ENCODE data around the gene PRDM8.

DNA sequence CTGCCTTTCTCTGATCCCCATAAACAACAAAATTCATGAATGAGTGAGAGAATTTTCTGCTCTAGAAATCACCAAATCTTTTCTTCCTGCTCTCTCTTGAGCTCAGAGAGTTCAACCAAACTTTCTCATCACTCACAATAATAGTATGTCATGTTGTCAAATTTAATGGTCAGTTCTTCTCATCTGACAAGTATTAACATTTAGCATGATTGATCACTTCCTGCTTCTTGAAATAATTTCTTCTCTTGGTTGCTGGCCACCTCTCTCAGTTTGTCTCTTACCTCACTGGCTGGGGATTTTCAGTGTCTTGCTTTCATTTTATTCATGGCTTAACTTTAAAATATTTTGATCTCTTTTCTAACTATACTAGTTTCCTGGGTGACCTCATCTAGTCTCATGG is 43.7 kb downstream of the PRDM8 start:
- TF ChIP-seq POLR2A (IDR thresholded peaks at IDR 0.05) (no peak), CTCF (IDR thresholded peaks at IDR 0.05) (no peak)

All from uterus (tissue), 2 donors.